Right forelimb (tissue), 1 donor: ENCODE data around the gene ZBTB1.
"Not testable (repeated sequence)": the region's sequence is repeated elsewhere in the genome, so short reads cannot be mapped to it uniquely, and the experiment has no call there.

Experiments
- DNase-seq: peaks from one replicate; pipeline ENCODE4 v3.0.0-alpha.2; 2018

The ZBTB1 gene

DNA sequence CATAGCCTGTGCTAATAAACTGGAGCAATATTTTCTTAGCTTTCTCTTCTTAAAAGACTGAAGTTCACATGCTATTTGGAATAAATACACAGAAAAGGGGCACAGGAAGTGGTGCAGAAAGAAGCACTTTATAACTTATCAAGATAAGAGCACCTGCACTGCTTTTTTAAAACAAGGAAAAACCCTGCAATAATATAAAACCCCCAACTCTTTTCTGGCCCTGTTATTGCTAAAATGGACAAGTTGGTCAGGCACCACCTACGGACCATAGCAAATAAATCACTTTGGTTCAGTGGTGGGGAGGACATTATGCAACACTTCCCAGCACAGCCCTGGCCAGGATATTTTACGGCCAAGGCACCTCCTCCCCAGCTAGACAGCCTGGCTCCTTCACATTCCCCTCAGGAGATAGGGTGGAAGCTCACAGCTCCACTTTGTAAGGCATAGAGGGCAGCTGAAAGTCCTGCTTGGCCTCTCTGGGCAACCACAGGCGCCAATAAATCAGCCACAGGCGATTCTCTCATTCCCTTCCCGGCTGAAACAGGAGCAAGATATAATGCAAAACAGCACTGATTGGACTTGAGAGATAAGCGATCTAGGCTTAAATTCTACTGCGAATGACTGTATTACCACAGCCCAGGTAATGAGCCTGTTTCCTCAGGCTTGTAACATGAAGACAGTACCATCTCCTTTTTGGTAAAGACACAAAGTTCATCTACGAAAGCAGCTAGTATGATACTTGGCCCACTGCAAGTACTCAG is 3.0 kb upstream of the ZBTB1 start:
- no peak for DNase-seq

- DNase-seq: no peak
Observed at GRCh38 chr14:64502456-64502855, 2.1 kb upstream of the ZBTB1 start.

DNA sequence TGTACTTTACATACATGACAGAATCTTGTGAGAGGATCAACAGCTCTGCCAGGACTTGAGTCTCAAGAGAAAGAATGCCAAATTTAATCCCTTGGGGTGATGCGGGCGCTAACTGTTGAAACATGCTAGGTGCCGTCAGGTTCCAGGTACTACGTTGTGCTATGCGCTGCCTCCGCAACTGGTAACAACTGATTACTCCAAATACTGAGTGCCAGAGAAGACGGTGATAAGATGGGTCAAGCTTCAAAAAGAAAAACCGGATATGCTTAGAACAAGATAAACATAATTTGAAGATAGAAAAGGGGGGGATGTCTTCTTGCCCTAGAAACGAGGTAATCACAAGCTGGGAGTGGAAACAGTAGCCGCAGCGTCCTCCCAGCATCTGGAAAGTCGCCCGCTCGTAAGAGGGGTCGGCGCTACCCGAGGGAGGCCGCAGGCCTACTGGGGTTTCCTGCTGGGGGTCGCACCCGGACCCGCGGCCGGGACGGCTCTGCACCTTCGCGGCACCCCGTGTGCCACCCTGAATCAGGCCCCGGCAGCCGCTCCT is 1.6 kb upstream of the ZBTB1 start:
- DNase-seq: no peak

GRCh38 chr14:64503434-64504309 is 898 bp upstream of the ZBTB1 start, which contains the start of gene ZBTB25:
Gene ZBTB25 (minus strand): TSS chr14:64503838. CDS start chr14:64490533, 13,305 bp downstream.
- peak; percentile 93 for DNase-seq

DNA sequence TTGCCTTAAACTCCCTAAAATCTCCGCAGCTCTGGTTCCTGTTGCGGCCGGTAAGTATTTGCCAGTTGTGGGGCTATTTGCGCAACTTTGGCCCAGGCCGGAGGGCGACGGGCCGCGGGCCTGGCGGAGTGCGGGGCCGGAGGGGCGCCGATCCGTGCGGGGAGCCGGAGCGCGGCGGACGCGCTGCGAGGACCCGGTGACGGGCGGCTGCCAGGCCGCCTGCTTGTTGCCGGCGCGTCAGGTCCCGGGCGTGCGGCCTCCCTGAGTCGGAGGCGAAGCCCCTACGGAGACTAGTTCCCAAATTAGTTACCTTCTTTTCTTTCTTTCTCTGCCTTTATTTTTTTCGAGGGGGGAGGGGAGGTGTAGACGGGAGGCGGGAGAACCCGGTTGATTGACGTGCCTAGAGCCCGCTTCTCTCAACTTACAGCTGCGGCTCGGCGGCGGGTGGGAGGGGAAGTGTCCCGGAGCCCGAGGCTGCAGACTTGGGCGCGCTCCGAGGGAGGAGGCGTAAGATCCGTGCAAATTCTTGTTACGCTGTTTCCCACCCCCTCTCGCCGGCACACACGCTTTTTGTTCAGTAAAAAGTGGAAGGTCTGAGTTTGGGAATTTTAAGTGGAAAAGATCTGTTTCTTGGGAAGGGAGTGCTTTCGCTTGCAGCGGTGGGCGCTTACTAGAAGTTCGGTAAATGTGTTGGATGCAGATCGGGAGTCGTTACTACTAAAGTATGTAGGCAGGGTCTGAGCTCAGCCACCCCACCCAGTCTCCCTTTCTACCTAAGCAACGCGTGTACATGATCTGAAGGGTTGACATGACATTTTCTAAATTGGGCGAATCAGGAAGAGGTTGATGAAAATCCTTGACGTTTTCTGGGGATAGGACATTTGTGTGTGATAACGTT is 576 bp downstream of the ZBTB1 start:
- DNase-seq: peak; percentile 92

- no peak for DNase-seq
Observed at GRCh38 chr14:64506721-64507120, 2.2 kb downstream of the ZBTB1 start.

GRCh38 chr14:64507376-64508156 is 3.0 kb downstream of the ZBTB1 start:
- DNase-seq: no peak

GRCh38 chr14:64508215-64508776 is 3.7 kb downstream of the ZBTB1 start:
- DNase-seq: no peak

DNA sequence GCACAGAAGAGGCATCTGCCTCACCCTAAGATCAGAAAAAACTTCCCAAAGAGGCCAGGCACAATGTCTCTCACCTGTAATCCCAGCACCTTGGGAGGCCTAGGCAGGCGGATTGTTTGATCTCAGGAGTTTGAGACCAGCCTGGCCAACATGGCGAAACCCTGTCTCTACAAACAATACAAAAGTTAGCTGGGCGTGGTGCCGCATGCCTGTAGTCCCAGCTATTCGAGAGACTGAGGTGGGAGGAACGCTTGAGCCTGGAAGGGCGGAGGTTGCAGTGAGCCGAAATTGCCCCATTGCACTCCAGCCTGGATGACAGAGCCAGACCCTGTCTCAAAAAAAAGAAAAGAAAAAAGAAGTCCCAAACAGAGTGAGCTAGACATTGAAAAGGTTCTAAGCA is 4.5 kb downstream of the ZBTB1 start:
- DNase-seq: no peak

- DNase-seq: no peak
Observed at GRCh38 chr14:64510825-64511671, 6.5 kb downstream of the ZBTB1 start.

DNA sequence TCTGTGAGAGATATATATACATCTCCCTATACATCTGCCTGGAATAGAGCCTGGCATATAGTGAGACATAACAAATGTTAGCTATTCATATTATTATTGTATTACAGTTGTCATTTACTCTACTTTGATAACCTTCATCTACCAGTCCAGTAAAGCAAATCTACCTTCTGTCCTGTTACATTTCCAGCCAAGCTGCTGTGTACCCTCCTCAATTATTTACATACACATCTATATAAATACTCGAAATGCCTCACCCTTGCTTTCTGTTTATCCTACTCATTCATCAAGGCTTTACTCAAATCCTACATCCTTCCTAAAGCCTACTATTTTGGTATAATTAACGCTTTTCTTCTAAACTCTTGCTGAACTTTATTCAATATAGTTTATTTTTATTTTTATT is 8.7 kb downstream of the ZBTB1 start:
- no peak for DNase-seq

GRCh38 chr14:64515053-64515452 is 10.5 kb downstream of the ZBTB1 start:
- DNase-seq: no peak

DNA sequence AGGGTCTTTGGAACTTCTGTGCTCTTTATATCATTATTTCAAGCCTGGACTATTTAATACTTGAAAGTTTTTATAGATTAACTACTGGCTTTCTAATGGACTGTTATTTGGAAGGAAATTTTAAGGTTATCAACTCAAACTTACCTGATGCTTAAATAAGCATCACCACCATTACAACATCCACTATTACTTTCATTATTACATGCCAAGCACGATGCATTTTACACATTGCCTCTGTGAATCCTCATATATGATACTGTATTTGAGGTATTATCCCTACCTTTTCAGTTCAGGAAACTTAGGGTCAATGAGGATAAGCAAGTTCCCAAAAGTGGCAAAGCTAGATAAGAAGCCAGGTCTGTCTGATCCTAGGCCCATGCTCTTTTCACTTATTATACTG is 12.4 kb downstream of the ZBTB1 start:
- DNase-seq: no peak

GRCh38 chr14:64517667-64518066 is 13.1 kb downstream of the ZBTB1 start:
- DNase-seq: not testable (repeated sequence)

DNA sequence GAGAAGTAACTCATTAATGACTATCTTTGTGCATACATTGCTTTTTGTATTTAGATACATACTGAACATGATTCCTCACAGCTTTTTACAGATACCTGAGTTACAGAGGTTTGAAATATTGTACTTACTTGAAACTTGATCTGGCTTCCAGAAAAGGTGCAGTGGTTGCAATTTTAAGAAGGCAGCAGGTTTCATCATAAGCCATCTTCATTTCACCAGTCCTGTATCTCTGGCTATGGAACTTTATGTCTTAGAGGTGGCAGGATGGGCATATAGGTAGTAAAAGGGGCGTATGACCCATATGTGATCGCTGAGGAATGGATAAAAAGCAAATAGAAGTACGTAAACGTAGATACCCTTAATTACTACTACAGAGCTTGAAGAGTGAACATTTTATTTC is 13.7 kb downstream of the ZBTB1 start:
- DNase-seq: no peak

DNA sequence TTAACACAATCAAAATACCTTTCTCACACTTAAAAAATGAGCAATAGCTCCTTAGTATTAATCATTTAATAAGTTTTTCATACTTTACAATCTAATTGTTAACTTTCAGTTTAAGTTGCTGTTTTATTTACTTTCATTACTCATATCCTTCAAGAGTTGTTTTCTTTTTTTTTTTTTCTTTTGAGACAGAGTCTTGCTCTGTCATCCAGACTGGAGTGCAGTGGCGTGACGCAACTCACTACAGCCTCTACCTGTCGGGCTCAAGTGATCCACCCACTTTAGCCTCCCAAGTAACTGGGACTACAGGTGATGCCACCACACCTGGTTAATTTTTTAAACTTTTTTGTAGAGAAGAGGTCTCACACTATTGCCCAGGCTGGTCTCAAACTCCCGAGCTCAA is 16.1 kb downstream of the ZBTB1 start:
- no peak for DNase-seq

- DNase-seq: no peak
Observed at GRCh38 chr14:64522591-64523355, 18.2 kb downstream of the ZBTB1 start.

DNA sequence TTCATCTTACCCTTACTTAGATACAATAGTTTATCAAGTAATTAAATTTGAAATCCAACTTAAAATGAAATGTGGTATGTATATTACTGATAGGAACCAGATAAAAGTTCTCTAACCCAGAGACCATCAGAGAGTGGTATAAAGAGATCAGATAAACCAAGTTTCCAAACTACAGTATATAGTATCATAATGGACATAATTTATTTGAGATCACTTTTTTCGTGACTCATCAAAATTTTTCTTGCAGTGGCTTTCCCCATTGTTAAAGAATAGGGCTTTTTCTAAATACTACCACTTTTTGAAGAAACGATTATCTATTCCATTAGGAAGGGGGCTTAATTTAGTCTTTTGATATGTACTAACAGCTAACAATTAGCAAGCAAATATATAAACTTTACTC is 20.8 kb downstream of the ZBTB1 start:
- no peak for DNase-seq

DNA sequence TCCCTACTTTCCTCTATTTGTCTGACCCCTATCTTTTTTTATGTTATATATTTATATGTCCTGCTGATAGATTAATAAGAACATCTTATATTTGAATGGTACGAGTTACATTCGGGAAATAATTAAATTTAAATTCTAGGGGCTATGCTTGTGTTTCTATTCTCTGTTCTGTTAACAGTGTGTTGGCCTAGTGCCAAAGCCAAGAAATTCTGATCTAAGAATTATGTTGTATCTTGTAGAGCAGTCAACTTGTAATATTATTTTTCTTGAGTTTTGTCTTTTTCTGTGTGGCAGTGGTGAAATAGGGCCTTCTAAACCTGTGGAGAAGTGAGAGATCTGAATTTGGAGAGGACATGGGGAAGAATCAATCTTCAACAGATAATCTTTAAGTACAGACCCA is 27.0 kb downstream of the ZBTB1 start:
- no peak for DNase-seq
